Fibroblast of villous mesenchyme (primary cell): ENCODE results near the gene DNAAF1. TPM values are rescaled to one million over a fixed set of nuclear protein-coding genes. Genes with fewer than 3 reads are reported as not detected.
"Not testable (repeated sequence)": the region's sequence is repeated elsewhere in the genome, so short reads cannot be mapped to it uniquely, and the experiment has no call there.

Source experiments
- DNase-seq: peaks from one replicate; pipeline ENCODE4 v3.0.0-alpha.2; 2010; ENCODE audit warnings: low read depth
- H3K4me3 ChIP-seq: 2 replicates; pipeline ENCODE4 v1.5.1; 2011; ENCODE audit warnings: low read depth, mild to moderate bottlenecking, low read length
- CTCF ChIP-seq: IDR thresholded peaks from 2 replicates; pipeline ENCODE4 v1.5.1; 2012; ENCODE audit warnings: low read depth, mild to moderate bottlenecking, low read length; ENCODE audit not compliant: insufficient read depth
- total RNA-seq: library from RNA; depleted of rRNA; stranded (reverse); fragments of >200 nt; gene quantifications from 2 replicates; pipeline ENCODE4 v1.2.3, GENCODE V29; 2012

The DNAAF1 gene
- total RNA-seq, 1 donor: not detected

GRCh38 chr16:84198401-84198800, 53.3 kb downstream of the DNAAF1 start:
- DNase-seq: peak; percentile 45
- no peak for TF ChIP-seq CTCF

GRCh38 chr16:84199097-84199496, 54.0 kb downstream of the DNAAF1 start:
- DNase-seq: no peak
- no peak overlapping the region for H3K4me3 ChIP-seq
- no peak for TF ChIP-seq CTCF

More at GRCh38 chr16:84198401-84198800, 53.3 kb downstream of the DNAAF1 start:
- H3K4me3 ChIP-seq: no peak overlapping the region

- no peak for DNase-seq
Observed at GRCh38 chr16:84199861-84200260, 54.8 kb downstream of the DNAAF1 start.

GRCh38 chr16:84204551-84204950, 59.4 kb downstream of the DNAAF1 start:
- H3K4me3 ChIP-seq, DNase-seq: not testable (repeated sequence)

More at GRCh38 chr16:84199861-84200260, 54.8 kb downstream of the DNAAF1 start:
- no peak overlapping the region for H3K4me3 ChIP-seq
- TF ChIP-seq CTCF: no peak

- DNase-seq, H3K4me3 ChIP-seq: not testable (repeated sequence)
Observed at GRCh38 chr16:84205123-84205522, 60.0 kb downstream of the DNAAF1 start.

- no peak overlapping the region for H3K4me3 ChIP-seq
- no peak for DNase-seq
- no peak for TF ChIP-seq CTCF
Observed at GRCh38 chr16:84205976-84206691, 61.0 kb downstream of the DNAAF1 start.

GRCh38 chr16:84207251-84207650, 62.1 kb downstream of the DNAAF1 start:
- no peak for DNase-seq
- no peak overlapping the region for H3K4me3 ChIP-seq
- TF ChIP-seq CTCF: no peak

- no peak for DNase-seq
- no peak overlapping the region for H3K4me3 ChIP-seq
- no peak for TF ChIP-seq CTCF
Observed at GRCh38 chr16:84207879-84208278, 62.8 kb downstream of the DNAAF1 start.
